SK-N-SH (cell line): ENCODE data around the gene ARHGAP42. TPM values are rescaled to one million over a fixed set of nuclear protein-coding genes. Genes with fewer than 3 reads are reported as not detected.

ENCODE experiments used
- CTCF ChIA-PET: fragments of 300-600, 350-600 bp; formaldehyde crosslinking; extraction: SDS; loops from one replicate; lab custom pipeline; 2021; lab: Yijun Ruan, JAX
- POLR2A ChIA-PET: fragments of 350-600 bp; sonication (Branson Sonifier 250); formaldehyde crosslinking; extraction: SDS; loops from one replicate; lab custom pipeline; 2020; ENCODE audit warnings: antibody characterized with exemption, inconsistent platforms; lab: Yijun Ruan, JAX
- DNase-seq: peaks from one replicate; pipeline ENCODE4 v3.0.0; 2012
- H2AFZ ChIP-seq: fragments of 200-600 bp; sonication (generic); 2 replicates; pipeline ENCODE4 v1.8.1; 2016; ENCODE audit warnings: antibody characterized with exemption, mild to moderate bottlenecking, low read depth
- H3F3A ChIP-seq: fragments of 200-600 bp; sonication (generic); replicated peaks from 2 replicates; pipeline ENCODE3; 2016; ENCODE audit warnings: antibody characterized with exemption, mild to moderate bottlenecking; ENCODE audit not compliant: insufficient read depth
- H3K27ac ChIP-seq, 2 experiments: fragments of 200-500 bp in 1 of 2; fragments of 200-600 bp in 1 of 2; sonication (Bioruptor generic) in 1 of 2; sonication (generic), shearing (Covaris generic) in 1 of 2; 2 replicates each; pipeline versions ENCODE4 v1.5.1 to v1.6.1; 2014 to 2016; ENCODE audit warnings: low read depth in 2 of 2, inconsistent platforms in 1 of 2, low read length in 1 of 2, mild to moderate bottlenecking in 1 of 2, mixed read lengths in 1 of 2
- H3K27me3 ChIP-seq: fragments of 200-600 bp; sonication (generic), shearing (Covaris generic); 2 replicates; pipeline ENCODE4 v1.6.1; 2016; ENCODE audit warnings: mixed run types; ENCODE audit not compliant: insufficient read depth
- H3K36me3 ChIP-seq, 2 experiments: fragments of 200-500 bp in 1 of 2; fragments of 200-600 bp in 1 of 2; sonication (Bioruptor generic) in 1 of 2; sonication (generic) in 1 of 2; replicated peaks in 1 of 2; 2 replicates each; pipeline versions ENCODE3 to v1.5.1; 2014 to 2016; ENCODE audit warnings: low read length in 1 of 2, mild to moderate bottlenecking in 1 of 2; ENCODE audit not compliant: insufficient read depth in 2 of 2, control insufficient read depth in 1 of 2
- H3K4me1 ChIP-seq, 2 experiments: fragments of 200-500 bp in 1 of 2; fragments of 200-600 bp in 1 of 2; sonication (Bioruptor generic) in 1 of 2; sonication (generic), shearing (Covaris generic) in 1 of 2; 2 replicates each; pipeline versions ENCODE4 v1.5.1 to v1.6.1; 2014 to 2016; ENCODE audit warnings: low read depth in 1 of 2, low read length in 1 of 2, mixed run types in 1 of 2; ENCODE audit not compliant: insufficient read depth in 2 of 2, control insufficient read depth in 1 of 2
- H3K4me2 ChIP-seq: fragments of 200-600 bp; sonication (generic), shearing (Covaris generic); 2 replicates; pipeline ENCODE4 v1.6.1; 2017; ENCODE audit warnings: mixed run types
- H3K4me3 ChIP-seq, 2 experiments: fragments of 200-500 bp in 1 of 2; fragments of 200-600 bp in 1 of 2; sonication (Bioruptor generic) in 1 of 2; sonication (generic), shearing (Covaris generic) in 1 of 2; 2 replicates each; pipeline versions ENCODE4 v1.5.1 to v1.8.1; 2014 to 2016; ENCODE audit warnings: low read depth in 2 of 2, inconsistent platforms in 1 of 2, low read length in 1 of 2, mild to moderate bottlenecking in 1 of 2, mixed read lengths in 1 of 2, moderate library complexity in 1 of 2
- H3K79me2 ChIP-seq: fragments of 200-600 bp; sonication (generic); 2 replicates; pipeline ENCODE4 v1.8.1; 2017; ENCODE audit warnings: mild to moderate bottlenecking; ENCODE audit not compliant: insufficient read depth
- H3K9ac ChIP-seq: fragments of 200-600 bp; sonication (generic); 2 replicates; pipeline ENCODE4 v1.6.1; 2017; ENCODE audit warnings: mixed run types
- H3K9me2 ChIP-seq: fragments of 200-600 bp; sonication (generic); 2 replicates; pipeline ENCODE4 v1.6.1; 2017; ENCODE audit warnings: mixed run types
- H3K9me3 ChIP-seq: fragments of 200-600 bp; sonication (generic); 2 replicates; pipeline ENCODE4 v1.6.1; 2017; ENCODE audit warnings: mixed run types, mild to moderate bottlenecking, moderate library complexity
- H4K20me1 ChIP-seq: fragments of 200-600 bp; sonication (generic); 2 replicates; pipeline ENCODE4 v1.6.1; 2017; ENCODE audit warnings: mild to moderate bottlenecking, mixed run types; ENCODE audit not compliant: insufficient read depth
- CHD2 ChIP-seq: fragments of 150-350 bp; IDR thresholded peaks from 2 replicates; pipeline ENCODE4 v1.6.1; 2018; ENCODE audit warnings: low read length; ENCODE audit not compliant: partially characterized antibody
- EZH2phosphoT487 ChIP-seq: fragments of 200-600 bp; sonication (generic); IDR thresholded peaks from 2 replicates; pipeline ENCODE4 v1.6.1; 2017; ENCODE audit warnings: low read depth, mixed run types, mild to moderate bottlenecking, antibody characterized with exemption, moderate library complexity, borderline replicate concordance
- GATA2 ChIP-seq: sonication (generic); formaldehyde crosslinking; IDR thresholded peaks from 2 replicates; pipeline ENCODE4 v1.5.0; 2020; ENCODE audit warnings: mild to moderate bottlenecking, missing genetic modification reagents
- JUND ChIP-seq: IDR thresholded peaks from 2 replicates; pipeline ENCODE4 v1.4.0; 2012
- MAX ChIP-seq: IDR thresholded peaks from 2 replicates; pipeline ENCODE4 v1.4.0; 2012; ENCODE audit warnings: low read depth
- MXI1 ChIP-seq: IDR thresholded peaks from 2 replicates; pipeline ENCODE4 v1.6.1; 2012; ENCODE audit warnings: mild to moderate bottlenecking, low read depth, low read length, improper control_type of control experiment
- RFX5 ChIP-seq: IDR thresholded peaks from 2 replicates; pipeline ENCODE4 v1.6.1; 2012; ENCODE audit warnings: mild to moderate bottlenecking, improper control_type of control experiment, low read length
- TAF1 ChIP-seq: IDR thresholded peaks from 2 replicates; pipeline ENCODE4 v1.6.1; 2012; ENCODE audit warnings: low read depth, mild to moderate bottlenecking, low read length, moderate library complexity, borderline replicate concordance
- TCF12 ChIP-seq: IDR thresholded peaks from 2 replicates; pipeline ENCODE4 v1.4.0; 2012
- TEAD4 ChIP-seq: IDR thresholded peaks from 2 replicates; pipeline ENCODE4 v1.4.0; 2012; ENCODE audit warnings: mild to moderate bottlenecking, borderline replicate concordance; ENCODE audit not compliant: insufficient read depth
- USF1 ChIP-seq: IDR thresholded peaks from 2 replicates; pipeline ENCODE4 v1.4.0; 2012; ENCODE audit warnings: low read depth, borderline replicate concordance
- WGBS: methylation state at CpG from one replicate; pipeline ENCODE4 v1.1.6; 2017; ENCODE audit warnings: low lambda C conversion rate; 5-methylcytosine and 5-hydroxymethylcytosine counted together
- polyA plus RNA-seq, 3 experiments: library from polyadenylated mRNA; depleted of rRNA; stranded (reverse); fragments of >200 nt; gene quantifications; 2 replicates each; pipeline ENCODE4 v1.2.3, GENCODE V29; 2012
- TF ChIP-seq, protein P1 (sequence below): IDR thresholded peaks from 2 replicates; pipeline ENCODE4; 2012
- TF ChIP-seq, protein P2 (sequence below): fragments of 150-350 bp; IDR thresholded peaks from 2 replicates; pipeline ENCODE4 v1.6.1; 2017; ENCODE audit warnings: antibody characterized with exemption, low read length, low read depth, borderline replicate concordance

ARHGAP42 gene
- polyA plus RNA-seq, 1 of the 3 experiments (the other 2 are of a cell fraction), result 0.02 TPM

DNA sequence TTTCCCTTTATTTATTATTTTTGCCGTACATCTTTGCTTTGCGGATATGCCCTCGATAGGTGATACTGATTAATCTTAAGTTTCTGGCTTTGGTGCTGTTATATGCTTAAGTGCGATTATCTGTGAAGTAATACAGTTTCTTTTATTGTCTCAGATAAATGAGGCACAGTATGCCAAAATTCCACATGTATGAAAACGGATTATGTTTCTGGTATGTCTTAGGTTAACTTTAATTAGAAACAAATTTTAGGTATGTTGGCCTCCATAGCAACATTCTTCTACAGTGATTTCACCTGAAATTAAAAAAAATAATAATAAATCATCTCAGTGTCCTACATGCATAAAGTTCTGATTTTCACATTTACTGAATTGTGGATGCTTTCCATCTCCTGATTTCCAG lies 119.2 kb downstream of the ARHGAP42 start:
- Histone ChIP-seq H3F3A (peaks cover 16% of the 10 kb centered on the region), H3K79me2 (no peaks in the 10 kb centered on the region)
- CTCF ChIA-PET, result no interaction called here

GRCh38 chr11:100808904-100809491 lies 121.9 kb downstream of the ARHGAP42 start:
- no peaks in the 10 kb centered on the region for H3K9me2 ChIP-seq
- H3K4me1 ChIP-seq, result peaks cover 0 to 19% of the 10 kb centered on the region in 2 experiments; a peak in 1 of 4 replicates
- WGBS, result 23% methylated on average over 3 of the region's 3 CpGs
- no peaks in the 10 kb centered on the region for H4K20me1 ChIP-seq
- H2AFZ ChIP-seq, result no peak overlapping the region; the same call in 1 of the 2 replicates
- H3K36me3 ChIP-seq, result no peaks in the 10 kb centered on the region
- CTCF ChIA-PET, result no interaction called here
- no peak overlapping the region for H3K4me3 ChIP-seq
- POLR2A ChIA-PET, result no interaction called here
- H3K4me2 ChIP-seq, result no peak overlapping the region
- no peaks in the 10 kb centered on the region for H3K79me2 ChIP-seq
- H3K27ac ChIP-seq, result peak overlapping the region in 1 of 2 experiments; percentile 39; a peak in 2 of 4 replicates
- DNase-seq, result no peak
- TF ChIP-seq, protein P1, sequence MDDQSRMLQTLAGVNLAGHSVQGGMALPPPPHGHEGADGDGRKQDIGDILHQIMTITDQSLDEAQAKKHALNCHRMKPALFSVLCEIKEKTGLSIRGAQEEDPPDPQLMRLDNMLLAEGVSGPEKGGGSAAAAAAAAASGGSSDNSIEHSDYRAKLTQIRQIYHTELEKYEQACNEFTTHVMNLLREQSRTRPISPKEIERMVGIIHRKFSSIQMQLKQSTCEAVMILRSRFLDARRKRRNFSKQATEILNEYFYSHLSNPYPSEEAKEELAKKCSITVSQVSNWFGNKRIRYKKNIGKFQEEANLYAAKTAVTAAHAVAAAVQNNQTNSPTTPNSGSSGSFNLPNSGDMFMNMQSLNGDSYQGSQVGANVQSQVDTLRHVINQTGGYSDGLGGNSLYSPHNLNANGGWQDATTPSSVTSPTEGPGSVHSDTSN, result peak; percentile 14; the same call in 1 of the 2 replicates
- no peak for TF ChIP-seq MAX
- H3F3A ChIP-seq, result peaks cover 16% of the 10 kb centered on the region
- no peak overlapping the region for H3K9ac ChIP-seq
- H3K9me3 ChIP-seq, result no peaks in the 10 kb centered on the region
- H3K27me3 ChIP-seq, result 0 out of 2 replicates have a peak, but pooled peaks cover 3% of the 10 kb centered on the region

More for the DNA sequence above, 119.2 kb downstream of the ARHGAP42 start:
- Histone ChIP-seq H3K27ac (no peak overlapping the region), H3K9me2 (no peaks in the 10 kb centered on the region), H4K20me1 (no peaks in the 10 kb centered on the region), H3K4me3 (no peak overlapping the region), H3K36me3 (no peaks in the 10 kb centered on the region), H3K9me3 (no peaks in the 10 kb centered on the region), H2AFZ (no peak overlapping the region), H3K27me3 (no peaks in the 10 kb centered on the region), H3K9ac (no peak overlapping the region)
- 54% methylated on average over 5 of the region's 5 CpGs for whole genome bisulfite sequencing
- POLR2A ChIA-PET, result no interaction called here
- DNase-seq, result no peak
- TF ChIP-seq MXI1, result no peak
- no peak for TF ChIP-seq TAF1
- TF ChIP-seq, protein P1, result no peak
- TF ChIP-seq, protein P2, sequence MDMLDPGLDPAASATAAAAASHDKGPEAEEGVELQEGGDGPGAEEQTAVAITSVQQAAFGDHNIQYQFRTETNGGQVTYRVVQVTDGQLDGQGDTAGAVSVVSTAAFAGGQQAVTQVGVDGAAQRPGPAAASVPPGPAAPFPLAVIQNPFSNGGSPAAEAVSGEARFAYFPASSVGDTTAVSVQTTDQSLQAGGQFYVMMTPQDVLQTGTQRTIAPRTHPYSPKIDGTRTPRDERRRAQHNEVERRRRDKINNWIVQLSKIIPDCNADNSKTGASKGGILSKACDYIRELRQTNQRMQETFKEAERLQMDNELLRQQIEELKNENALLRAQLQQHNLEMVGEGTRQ, result no peak
- TF ChIP-seq JUND, result no peak
- no peak for TF ChIP-seq CHD2
- no peak for TF ChIP-seq TEAD4
- no peak for TF ChIP-seq TCF12
- TF ChIP-seq USF1, result no peak
- no peak for TF ChIP-seq GATA2 (CRISPR knock-in tag)
- no peak for TF ChIP-seq RFX5
- no peak for TF ChIP-seq EZH2phosphoT487
- TF ChIP-seq, all 33 proteins: peak for 0
- H3K4me1 ChIP-seq, result peaks cover 0 to 19% of the 10 kb centered on the region in 2 experiments; a peak in 1 of 4 replicates
- no peak overlapping the region for H3K4me2 ChIP-seq
